Endothelial cell (in vitro differentiated cells): ENCODE results near the gene MIGA2. TPM values are rescaled to one million over a fixed set of nuclear protein-coding genes. Genes with fewer than 3 reads are reported as not detected.

Experiments used
- DNase-seq: peaks from one replicate; pipeline ENCODE4 v3.0.0; 2021; ENCODE audit warnings: low spot score
- H3K27ac Mint-ChIP-seq: one replicate; pipeline ENCODE4 v1.8.0; 2021; ENCODE audit warnings: mixed read lengths, inconsistent platforms; ENCODE audit not compliant: unreplicated experiment
- H3K27me3 Mint-ChIP-seq: one replicate; pipeline ENCODE4 v1.8.0; 2021; ENCODE audit warnings: mild to moderate bottlenecking, moderate library complexity, mixed read lengths, inconsistent platforms; ENCODE audit not compliant: unreplicated experiment
- H3K36me3 Mint-ChIP-seq: one replicate; pipeline ENCODE4 v1.8.0; 2021; ENCODE audit warnings: mild to moderate bottlenecking, low read depth, mixed read lengths, inconsistent platforms; ENCODE audit not compliant: unreplicated experiment
- H3K4me1 Mint-ChIP-seq: one replicate; pipeline ENCODE4 v1.8.0; 2021; ENCODE audit warnings: mild to moderate bottlenecking, mixed read lengths, inconsistent platforms; ENCODE audit not compliant: unreplicated experiment
- H3K4me3 Mint-ChIP-seq: one replicate; pipeline ENCODE4 v1.8.0; 2021; ENCODE audit warnings: mild to moderate bottlenecking, mixed read lengths, inconsistent platforms; ENCODE audit not compliant: unreplicated experiment
- H3K9me3 Mint-ChIP-seq: one replicate; pipeline ENCODE4 v1.8.0; 2021; ENCODE audit warnings: mixed read lengths, inconsistent platforms; ENCODE audit not compliant: unreplicated experiment
- CTCF ChIP-seq: fragments of 200-600 bp; sonication (generic); IDR thresholded peaks from one replicate; pipeline ENCODE4 v1.5.0; 2021; ENCODE audit warnings: antibody characterized with exemption; ENCODE audit not compliant: unreplicated experiment
- total RNA-seq: library from RNA; stranded (reverse); fragmentation: NEBNext Ultra II Directional; extraction: Animal tissue kit (Norgen Biotek cat#: 25700); gene quantifications from one replicate; pipeline ENCODE4 v1.2.1, GENCODE V29; 2021; ENCODE audit not compliant: unreplicated experiment

MIGA2 gene
- total RNA-seq, 1 donor from 2014 or later, result 32.9 TPM

DNA sequence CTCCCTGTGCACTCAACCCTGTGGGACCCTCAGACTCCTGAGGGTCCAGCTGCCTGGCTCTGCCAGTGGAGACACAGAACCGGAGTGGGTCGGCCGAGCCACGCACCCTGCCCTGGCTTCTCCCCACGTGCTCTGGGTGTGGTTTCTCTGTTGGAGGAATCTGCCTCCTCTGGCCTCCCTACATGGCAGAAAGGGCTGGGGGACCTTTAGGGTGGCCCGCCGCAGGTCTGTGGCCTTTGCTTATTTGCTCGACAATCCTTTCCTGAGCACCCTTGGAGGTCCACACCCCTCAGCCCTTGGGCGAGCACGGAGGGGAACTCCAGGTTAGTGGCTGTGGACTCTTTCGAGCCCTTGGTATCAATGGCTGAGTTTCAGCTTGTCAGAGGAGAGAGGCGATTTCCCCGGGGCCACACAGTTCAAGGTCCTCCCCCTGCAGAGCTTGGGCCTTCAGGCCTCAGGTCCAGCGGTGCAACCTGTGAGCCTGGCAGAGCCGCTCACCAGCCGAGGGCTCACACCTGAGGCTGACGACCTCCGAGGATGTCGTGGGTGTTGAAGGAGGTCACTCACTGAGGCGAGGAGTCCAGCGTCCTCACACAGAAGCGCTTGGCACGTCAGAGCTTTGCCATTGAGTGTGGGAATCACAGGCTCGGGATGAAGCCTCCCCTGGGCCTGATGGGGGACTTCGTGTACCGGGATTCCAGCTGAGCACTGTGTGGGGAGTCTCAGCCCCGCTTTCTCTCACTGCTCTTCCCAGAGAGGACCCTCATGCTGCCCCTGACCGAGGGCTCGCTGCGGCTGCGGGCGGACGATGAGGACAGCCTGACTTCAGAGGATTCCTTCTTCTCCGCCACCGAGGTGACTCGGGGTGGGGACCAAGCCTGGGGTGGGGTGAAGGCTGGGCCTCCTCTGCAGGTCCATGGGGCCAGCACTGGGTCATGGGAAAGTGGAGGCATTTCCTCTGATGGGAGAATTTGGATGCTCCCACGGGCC, 23.7 kb downstream of the MIGA2 start:
- peaks cover 13% of the 10 kb centered on the region for H3K36me3 Mint-ChIP-seq

GRCh38 chr9:129060991-129061390, 24.6 kb downstream of the MIGA2 start:
- no peaks in the 10 kb centered on the region for H3K9me3 Mint-ChIP-seq
- H3K4me1 Mint-ChIP-seq, result no peaks in the 10 kb centered on the region
- H3K4me3 Mint-ChIP-seq, result no peak overlapping the region
- no peak overlapping the region for H3K27ac Mint-ChIP-seq
- H3K27me3 Mint-ChIP-seq, result peaks cover 2% of the 10 kb centered on the region
- DNase-seq, result no peak
- no peak for TF ChIP-seq CTCF
- H3K36me3 Mint-ChIP-seq, result peaks cover 17% of the 10 kb centered on the region

More for the DNA sequence above, 23.7 kb downstream of the MIGA2 start:
- DNase-seq, result no peak
- TF ChIP-seq CTCF, result no peak
- Mint-ChIP-seq H3K4me3 (no peak overlapping the region), H3K27me3 (peaks cover 2% of the 10 kb centered on the region), H3K4me1 (no peaks in the 10 kb centered on the region), H3K27ac (no peak overlapping the region), H3K9me3 (no peaks in the 10 kb centered on the region)

GRCh38 chr9:129063061-129063460, 26.6 kb downstream of the MIGA2 start:
- TF ChIP-seq CTCF, result no peak
- no peak overlapping the region for H3K4me3 Mint-ChIP-seq
- peaks cover 2% of the 10 kb centered on the region for H3K27me3 Mint-ChIP-seq
- no peak overlapping the region for H3K27ac Mint-ChIP-seq
- no peaks in the 10 kb centered on the region for H3K9me3 Mint-ChIP-seq
- no peaks in the 10 kb centered on the region for H3K4me1 Mint-ChIP-seq
- H3K36me3 Mint-ChIP-seq, result peaks cover 17% of the 10 kb centered on the region
- DNase-seq, result no peak

- H3K27ac Mint-ChIP-seq, result no peak overlapping the region
- peak overlapping the region; percentile 47 for H3K4me3 Mint-ChIP-seq
- DNase-seq, result no peak
- H3K9me3 Mint-ChIP-seq, result no peaks in the 10 kb centered on the region
- H3K36me3 Mint-ChIP-seq, result peaks cover 25% of the 10 kb centered on the region
- peaks cover 5% of the 10 kb centered on the region for H3K27me3 Mint-ChIP-seq
- no peaks in the 10 kb centered on the region for H3K4me1 Mint-ChIP-seq
- no peak for TF ChIP-seq CTCF
These were observed 28.1 kb downstream of the MIGA2 start for GRCh38 chr9:129064499-129064908.

DNA sequence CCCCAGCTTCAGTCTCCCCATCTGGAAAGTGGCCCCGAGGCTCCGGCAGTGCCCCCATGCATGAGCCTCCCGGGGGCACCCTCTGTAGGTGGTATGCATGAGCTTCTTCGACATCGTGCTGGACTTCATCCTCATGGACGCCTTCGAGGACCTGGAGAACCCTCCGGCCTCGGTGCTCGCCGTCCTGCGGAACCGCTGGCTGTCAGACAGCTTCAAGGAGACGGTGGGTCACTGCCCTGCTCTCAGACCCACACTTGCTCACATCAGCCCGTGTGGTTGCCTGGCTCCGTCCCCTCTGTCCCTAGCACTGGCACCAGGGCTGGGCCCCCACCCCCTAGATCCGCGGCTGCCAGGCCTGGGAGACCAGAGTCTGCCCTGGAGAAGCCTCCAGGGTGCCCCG, 31.7 kb downstream of the MIGA2 start:
- peaks cover 20% of the 10 kb centered on the region for H3K36me3 Mint-ChIP-seq
- DNase-seq, result no peak
- H3K4me3 Mint-ChIP-seq, result peak overlapping the region; percentile 32
- no peak overlapping the region for H3K27ac Mint-ChIP-seq
- peaks cover 5% of the 10 kb centered on the region for H3K27me3 Mint-ChIP-seq
- no peak for TF ChIP-seq CTCF
- H3K9me3 Mint-ChIP-seq, result no peaks in the 10 kb centered on the region
- H3K4me1 Mint-ChIP-seq, result peaks cover 6% of the 10 kb centered on the region
